ENCODE data around the gene SERF1B.
"Not testable (repeated sequence)": the region's sequence is repeated elsewhere in the genome, so short reads cannot be mapped to it uniquely, and the experiment has no call there.

Gene SERF1B

GRCh38 chr5:70025106-70025844, at the start of gene SERF1B:
TSS of gene SERF1B (plus strand) at chr5:70025251. CDS start at chr5:70025452, 201 bp downstream.
- not testable (repeated sequence) for DNase-seq (ENCODE audit: extremely low read depth, low read depth); H3K4me3 ChIP-seq (replicated peaks; ENCODE audit: low read depth, low read length)

- not testable (repeated sequence) for H3K4me3 ChIP-seq (replicated peaks; ENCODE audit: low read depth, low read length); DNase-seq (ENCODE audit: extremely low read depth, low read depth)
These were observed 33.3 kb upstream of the SERF1B start for GRCh38 chr5:69991713-69992112.

GRCh38 chr5:69995535-69995934, 29.5 kb upstream of the SERF1B start:
- not testable (repeated sequence) for H3K4me3 ChIP-seq (replicated peaks; ENCODE audit: low read depth, low read length); DNase-seq (ENCODE audit: extremely low read depth, low read depth)

- not testable (repeated sequence) for DNase-seq (ENCODE audit: extremely low read depth, low read depth); H3K4me3 ChIP-seq (replicated peaks; ENCODE audit: low read depth, low read length)
These were observed 4.4 kb upstream of the SERF1B start for GRCh38 chr5:70020660-70021059.

GRCh38 chr5:70025845-70026145, 744 bp downstream of the SERF1B start:
- not testable (repeated sequence) for H3K4me3 ChIP-seq (replicated peaks; ENCODE audit: low read depth, low read length); DNase-seq (ENCODE audit: extremely low read depth, low read depth)

- H3K4me3 ChIP-seq (replicated peaks; ENCODE audit: low read depth, low read length); DNase-seq (ENCODE audit: extremely low read depth, low read depth): not testable (repeated sequence)
These were observed 6.2 kb downstream of the SERF1B start for GRCh38 chr5:70031204-70031603.

GRCh38 chr5:70041411-70041810, 16.4 kb downstream of the SERF1B start:
- not testable (repeated sequence) for H3K4me3 ChIP-seq (replicated peaks; ENCODE audit: low read depth, low read length); DNase-seq (ENCODE audit: extremely low read depth, low read depth)

GRCh38 chr5:70049790-70050142, 24.7 kb downstream of the SERF1B start:
- not testable (repeated sequence) for H3K4me3 ChIP-seq (replicated peaks; ENCODE audit: low read depth, low read length); DNase-seq (ENCODE audit: extremely low read depth, low read depth)

GRCh38 chr5:70056289-70056942, 31.4 kb downstream of the SERF1B start:
- H3K4me3 ChIP-seq (replicated peaks; ENCODE audit: low read depth, low read length); DNase-seq (ENCODE audit: extremely low read depth, low read depth): not testable (repeated sequence)

GRCh38 chr5:70057140-70057539, 32.1 kb downstream of the SERF1B start:
- not testable (repeated sequence) for H3K4me3 ChIP-seq (replicated peaks; ENCODE audit: low read depth, low read length); DNase-seq (ENCODE audit: extremely low read depth, low read depth)

- DNase-seq (ENCODE audit: extremely low read depth, low read depth); H3K4me3 ChIP-seq (replicated peaks; ENCODE audit: low read depth, low read length): not testable (repeated sequence)
These were observed 52.6 kb downstream of the SERF1B start for GRCh38 chr5:70077632-70078031.

GRCh38 chr5:70088907-70089464, 63.9 kb downstream of the SERF1B start:
- H3K4me3 ChIP-seq (replicated peaks; ENCODE audit: low read depth, low read length); DNase-seq (ENCODE audit: extremely low read depth, low read depth): not testable (repeated sequence)

GRCh38 chr5:70091776-70092175, 66.7 kb downstream of the SERF1B start:
- not testable (repeated sequence) for H3K4me3 ChIP-seq (replicated peaks; ENCODE audit: low read depth, low read length); DNase-seq (ENCODE audit: extremely low read depth, low read depth)

Data from HFF-Myc (cell line).